ENCODE results near the gene AIFM2. TPM values are rescaled to one million over a fixed set of nuclear protein-coding genes. Genes with fewer than 3 reads are reported as not detected.

The AIFM2 gene
- polyA plus RNA-seq, 1 of the 3 experiments (the other 2 are of a cell fraction), result 9.5 TPM

DNA sequence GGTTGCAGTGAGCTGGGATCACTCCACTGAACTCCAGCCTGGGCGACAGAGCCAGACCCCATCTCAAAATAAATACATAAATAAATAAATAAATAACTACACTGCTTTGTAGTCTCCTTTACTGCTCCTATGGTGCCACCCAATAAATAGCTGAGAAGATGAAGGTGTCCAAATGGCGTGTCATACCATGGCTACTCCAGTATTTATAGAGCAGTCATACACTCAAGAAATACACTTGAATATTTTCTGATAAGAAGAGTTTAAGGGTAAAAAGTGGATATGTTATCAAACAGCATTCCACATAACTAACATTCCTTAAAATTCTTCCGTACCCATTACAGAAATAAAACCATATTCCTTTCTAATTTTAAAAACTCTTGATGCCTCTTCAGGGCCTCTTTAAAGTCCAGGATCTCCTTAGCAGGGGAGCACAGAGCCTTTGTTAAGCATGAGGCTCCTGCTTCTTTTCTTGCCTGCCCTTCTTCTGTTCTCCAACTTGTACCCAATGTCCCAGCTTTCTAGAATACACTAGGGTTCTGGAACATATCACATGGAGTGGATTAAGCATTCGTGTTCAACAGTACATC is 45.6 kb upstream of the AIFM2 start:
- POLR2A ChIA-PET, result no interaction called here

More for the DNA sequence above, 45.6 kb upstream of the AIFM2 start:
- Histone ChIP-seq H3K4me2 (no peak overlapping the region), H2AFZ (ENCODE audit: low read depth) (no peak overlapping the region), H3K9ac (no peak overlapping the region), H3K9me2 (no peaks in the 10 kb centered on the region), H3K4me1 (ENCODE audit: control insufficient read depth in 1 of 2, insufficient read depth in 2 of 2, low read depth in 1 of 2, low read length in 1 of 2) (no peaks in the 10 kb centered on the region; a peak in 1 of 4 replicates), H3K4me3 (ENCODE audit: low read depth in 2 of 2, low read length in 1 of 2) (no peak overlapping the region), H3K36me3 (replicated peaks in 1 of 2; ENCODE audit: control insufficient read depth in 1 of 2, insufficient read depth in 2 of 2, low read length in 1 of 2) (no peaks in the 10 kb centered on the region), H3K27ac (ENCODE audit: low read depth in 2 of 2, low read length in 1 of 2) (no peak overlapping the region), H3K9me3 (no peaks in the 10 kb centered on the region), H3F3A (replicated peaks; ENCODE audit: insufficient read depth) (no peaks in the 10 kb centered on the region), H4K20me1 (ENCODE audit: insufficient read depth) (no peaks in the 10 kb centered on the region), H3K27me3 (ENCODE audit: insufficient read depth) (no peaks in the 10 kb centered on the region), H3K79me2 (ENCODE audit: insufficient read depth) (no peaks in the 10 kb centered on the region)
- CTCF ChIA-PET, result interaction anchor here (1.6 kb wide), 1 partner anchor 12 kb away, joined by 4 read pairs; no protein-coding TSS in a partner anchor
- WGBS (ENCODE audit: low lambda C conversion rate), result 63% methylated on average over 4 of the region's 4 CpGs
- no peak for DNase-seq
- TF ChIP-seq TCF12 (IDR thresholded peaks at IDR 0.05) (no peak), POLR2AphosphoS5 (IDR thresholded peaks at IDR 0.05; ENCODE audit: low read depth, low read length) (no peak), RFX5 (IDR thresholded peaks at IDR 0.05; ENCODE audit: low read length) (no peak), SMC3 (IDR thresholded peaks at IDR 0.05; ENCODE audit: low read depth, low read length) (no peak), TEAD4 (IDR thresholded peaks at IDR 0.05; ENCODE audit: borderline replicate concordance, insufficient read depth) (no peak), SIN3A (IDR thresholded peaks at IDR 0.05; ENCODE audit: borderline replicate concordance, low read depth, low read length) (no peak), JUND (IDR thresholded peaks at IDR 0.05) (no peak), GABPA (IDR thresholded peaks at IDR 0.05; ENCODE audit: low read depth) (no peak), YY1 (IDR thresholded peaks at IDR 0.05; ENCODE audit: low read depth) (no peak), TAF1 (IDR thresholded peaks at IDR 0.05; ENCODE audit: borderline replicate concordance, low read depth, low read length) (no peak), FOSL2 (IDR thresholded peaks at IDR 0.05; ENCODE audit: borderline replicate concordance, low read depth) (no peak), MXI1 (IDR thresholded peaks at IDR 0.05; ENCODE audit: low read depth, low read length) (no peak), GATA2 (CRISPR knock-in tag; IDR thresholded peaks at IDR 0.05) (no peak), EZH2phosphoT487 (IDR thresholded peaks at IDR 0.05; ENCODE audit: borderline replicate concordance, low read depth) (no peak)
- TF ChIP-seq, protein P1, sequence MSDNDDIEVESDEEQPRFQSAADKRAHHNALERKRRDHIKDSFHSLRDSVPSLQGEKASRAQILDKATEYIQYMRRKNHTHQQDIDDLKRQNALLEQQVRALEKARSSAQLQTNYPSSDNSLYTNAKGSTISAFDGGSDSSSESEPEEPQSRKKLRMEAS (IDR thresholded peaks at IDR 0.05; ENCODE audit: low read depth), result no peak
- TF ChIP-seq, protein P2, sequence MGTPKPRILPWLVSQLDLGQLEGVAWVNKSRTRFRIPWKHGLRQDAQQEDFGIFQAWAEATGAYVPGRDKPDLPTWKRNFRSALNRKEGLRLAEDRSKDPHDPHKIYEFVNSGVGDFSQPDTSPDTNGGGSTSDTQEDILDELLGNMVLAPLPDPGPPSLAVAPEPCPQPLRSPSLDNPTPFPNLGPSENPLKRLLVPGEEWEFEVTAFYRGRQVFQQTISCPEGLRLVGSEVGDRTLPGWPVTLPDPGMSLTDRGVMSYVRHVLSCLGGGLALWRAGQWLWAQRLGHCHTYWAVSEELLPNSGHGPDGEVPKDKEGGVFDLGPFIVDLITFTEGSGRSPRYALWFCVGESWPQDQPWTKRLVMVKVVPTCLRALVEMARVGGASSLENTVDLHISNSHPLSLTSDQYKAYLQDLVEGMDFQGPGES (IDR thresholded peaks at IDR 0.05; ENCODE audit: low read depth, low read length), result no peak
- TF ChIP-seq, protein P3, sequence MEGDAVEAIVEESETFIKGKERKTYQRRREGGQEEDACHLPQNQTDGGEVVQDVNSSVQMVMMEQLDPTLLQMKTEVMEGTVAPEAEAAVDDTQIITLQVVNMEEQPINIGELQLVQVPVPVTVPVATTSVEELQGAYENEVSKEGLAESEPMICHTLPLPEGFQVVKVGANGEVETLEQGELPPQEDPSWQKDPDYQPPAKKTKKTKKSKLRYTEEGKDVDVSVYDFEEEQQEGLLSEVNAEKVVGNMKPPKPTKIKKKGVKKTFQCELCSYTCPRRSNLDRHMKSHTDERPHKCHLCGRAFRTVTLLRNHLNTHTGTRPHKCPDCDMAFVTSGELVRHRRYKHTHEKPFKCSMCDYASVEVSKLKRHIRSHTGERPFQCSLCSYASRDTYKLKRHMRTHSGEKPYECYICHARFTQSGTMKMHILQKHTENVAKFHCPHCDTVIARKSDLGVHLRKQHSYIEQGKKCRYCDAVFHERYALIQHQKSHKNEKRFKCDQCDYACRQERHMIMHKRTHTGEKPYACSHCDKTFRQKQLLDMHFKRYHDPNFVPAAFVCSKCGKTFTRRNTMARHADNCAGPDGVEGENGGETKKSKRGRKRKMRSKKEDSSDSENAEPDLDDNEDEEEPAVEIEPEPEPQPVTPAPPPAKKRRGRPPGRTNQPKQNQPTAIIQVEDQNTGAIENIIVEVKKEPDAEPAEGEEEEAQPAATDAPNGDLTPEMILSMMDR (IDR thresholded peaks at IDR 0.05), result no peak
- TF ChIP-seq, protein P4, sequence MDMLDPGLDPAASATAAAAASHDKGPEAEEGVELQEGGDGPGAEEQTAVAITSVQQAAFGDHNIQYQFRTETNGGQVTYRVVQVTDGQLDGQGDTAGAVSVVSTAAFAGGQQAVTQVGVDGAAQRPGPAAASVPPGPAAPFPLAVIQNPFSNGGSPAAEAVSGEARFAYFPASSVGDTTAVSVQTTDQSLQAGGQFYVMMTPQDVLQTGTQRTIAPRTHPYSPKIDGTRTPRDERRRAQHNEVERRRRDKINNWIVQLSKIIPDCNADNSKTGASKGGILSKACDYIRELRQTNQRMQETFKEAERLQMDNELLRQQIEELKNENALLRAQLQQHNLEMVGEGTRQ (IDR thresholded peaks at IDR 0.05; ENCODE audit: borderline replicate concordance, low read depth, low read length), result no peak
